ENCODE results near the gene ZHX3. TPM values are rescaled to one million over a fixed set of nuclear protein-coding genes. Genes with fewer than 3 reads are reported as not detected.

Gene ZHX3
- total and polyA plus RNA-seq, 2 of the 4 experiments (the other 2 are of a cell fraction) = 25.0 to 28.0 TPM

DNA sequence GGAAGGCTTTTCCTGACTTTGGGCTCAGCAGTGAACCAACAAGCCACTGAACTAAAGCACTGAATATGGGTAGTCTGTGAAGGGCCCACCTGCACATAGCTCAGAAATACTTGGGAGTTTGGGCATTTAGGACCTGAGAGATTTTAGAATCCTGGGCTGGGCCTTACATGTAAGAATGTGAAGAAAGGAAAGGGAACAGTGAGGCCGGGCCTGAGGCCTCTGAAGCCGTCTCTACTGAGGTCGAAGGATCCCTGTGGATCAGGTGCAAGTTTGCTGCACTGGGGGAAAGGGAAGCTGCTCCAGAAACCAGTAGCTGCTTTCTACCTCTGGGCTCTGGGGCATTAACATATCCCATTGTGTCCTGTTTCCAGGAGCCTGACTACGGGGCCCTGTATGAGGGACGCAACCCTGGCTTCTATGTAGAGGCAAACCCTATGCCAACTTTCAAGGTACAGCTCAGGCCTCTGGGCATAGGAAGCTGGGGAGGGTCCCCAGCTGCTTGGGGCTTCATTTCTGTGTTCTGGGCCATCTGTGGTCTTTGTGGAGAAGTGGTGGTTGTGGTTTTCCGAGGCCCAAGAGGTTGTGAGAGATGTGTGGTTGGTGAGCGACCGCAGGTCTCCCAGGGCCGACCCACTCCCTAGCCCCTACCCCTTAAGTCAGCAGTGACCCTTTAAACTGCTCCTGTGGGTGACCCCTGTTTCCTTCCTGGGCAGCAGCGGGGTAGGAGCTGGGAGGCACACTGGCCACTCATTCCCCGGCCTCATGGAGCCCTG is 149.9 kb downstream of the ZHX3 start:
- no peak overlapping the region for H2BK5ac ChIP-seq (ENCODE audit: low read depth, low read length, poor library complexity, severe bottlenecking)
- no peak overlapping the region for H2AFZ ChIP-seq (replicated peaks; ENCODE audit: low read length, poor library complexity)
- H3K4ac ChIP-seq (ENCODE audit: low read depth, low read length) = no peak overlapping the region
- dilution Hi-C loops (cut with HindIII; ENCODE audit: low sequenced_read_pairs, unreplicated experiment) (no loop called here), intact Hi-C loops (cut with micrococcal nuclease) (no loop called here), in situ Hi-C loops (cut with MboI; ENCODE audit: low sequenced_read_pairs) (loop anchor here (25.0 kb wide), 1 partner anchor 445 kb away; the partner anchor contains the start of gene CHD6)
- DNase-seq = no peak
- no peak overlapping the region for H3K27ac ChIP-seq (ENCODE audit: insufficient read depth, low read length)
- peaks cover 5% of the 10 kb centered on the region for H3K4me1 ChIP-seq (ENCODE audit: control insufficient read depth, insufficient read depth, low read length)
- no peak overlapping the region for H2BK120ac ChIP-seq (ENCODE audit: low read depth, low read length)
- ChIA-PET CTCF (no interaction called here), POLR2A (ENCODE audit: unreplicated experiment) (no interaction called here)
- H3K56ac ChIP-seq (ENCODE audit: extremely low read depth, insufficient read depth, low read length) = no peak overlapping the region
- H3K9me3 ChIP-seq (ENCODE audit: control insufficient read depth, insufficient read depth, low read length) = no peaks in the 10 kb centered on the region
- no peak overlapping the region for H3K18ac ChIP-seq (ENCODE audit: low read depth, low read length)
- H3K79me1 ChIP-seq (ENCODE audit: low read depth in 1 of 2, low read length in 2 of 2) = peaks cover 7 to 54% of the 10 kb centered on the region in 2 experiments
- H3K36me3 ChIP-seq (ENCODE audit: control insufficient read depth, insufficient read depth, low read length) = peaks cover 97% of the 10 kb centered on the region
- H3K4me2 ChIP-seq (ENCODE audit: low read depth, low read length) = no peak overlapping the region
- no peak overlapping the region for H2AK9ac ChIP-seq (replicated peaks; ENCODE audit: low read depth, low read length, poor library complexity)
- H3K14ac ChIP-seq (replicated peaks; ENCODE audit: low read depth, low read length) = no peak overlapping the region
- H4K91ac ChIP-seq (ENCODE audit: insufficient read depth, low read depth, low read length) = no peak overlapping the region
- no peak overlapping the region for H3K9ac ChIP-seq (ENCODE audit: low read depth, low read length)
- no peak overlapping the region for H4K5ac ChIP-seq (ENCODE audit: low read depth, low read length)
- no peak overlapping the region for H2BK15ac ChIP-seq (ENCODE audit: low read depth, low read length)
- no peak for ATAC-seq (ENCODE audit: low read depth)
- 90% methylated on average over 3 of the region's 11 CpGs; no CpG with 5 or more reads in 1 of the 2 experiments for WGBS, 2 experiments (ENCODE audit: extremely low coverage in 2 of 2, insufficient read length in 1 of 2)
- TF ChIP-seq MAZ (IDR thresholded peaks at IDR 0.05; ENCODE audit: borderline replicate concordance, low read depth, low read length) (no peak), NFE2L2 (IDR thresholded peaks at IDR 0.05; ENCODE audit: low read depth, low read length) (no peak), SMC3 (IDR thresholded peaks at IDR 0.05; ENCODE audit: low read depth, low read length) (no peak), MXI1 (IDR thresholded peaks at IDR 0.05; ENCODE audit: borderline replicate concordance, low read depth, low read length) (no peak), RAD21 (IDR thresholded peaks at IDR 0.05; ENCODE audit: low read length) (no peak), RCOR1 (IDR thresholded peaks at IDR 0.05; ENCODE audit: insufficient replicate concordance, low read length) (no peak), CEBPB (IDR thresholded peaks at IDR 0.05; ENCODE audit: low read depth, low read length) (no peak), MAFK (IDR thresholded peaks at IDR 0.05; ENCODE audit: low read depth, low read length) (no peak)
- TF ChIP-seq, protein P1, sequence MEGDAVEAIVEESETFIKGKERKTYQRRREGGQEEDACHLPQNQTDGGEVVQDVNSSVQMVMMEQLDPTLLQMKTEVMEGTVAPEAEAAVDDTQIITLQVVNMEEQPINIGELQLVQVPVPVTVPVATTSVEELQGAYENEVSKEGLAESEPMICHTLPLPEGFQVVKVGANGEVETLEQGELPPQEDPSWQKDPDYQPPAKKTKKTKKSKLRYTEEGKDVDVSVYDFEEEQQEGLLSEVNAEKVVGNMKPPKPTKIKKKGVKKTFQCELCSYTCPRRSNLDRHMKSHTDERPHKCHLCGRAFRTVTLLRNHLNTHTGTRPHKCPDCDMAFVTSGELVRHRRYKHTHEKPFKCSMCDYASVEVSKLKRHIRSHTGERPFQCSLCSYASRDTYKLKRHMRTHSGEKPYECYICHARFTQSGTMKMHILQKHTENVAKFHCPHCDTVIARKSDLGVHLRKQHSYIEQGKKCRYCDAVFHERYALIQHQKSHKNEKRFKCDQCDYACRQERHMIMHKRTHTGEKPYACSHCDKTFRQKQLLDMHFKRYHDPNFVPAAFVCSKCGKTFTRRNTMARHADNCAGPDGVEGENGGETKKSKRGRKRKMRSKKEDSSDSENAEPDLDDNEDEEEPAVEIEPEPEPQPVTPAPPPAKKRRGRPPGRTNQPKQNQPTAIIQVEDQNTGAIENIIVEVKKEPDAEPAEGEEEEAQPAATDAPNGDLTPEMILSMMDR (conservative IDR thresholded peaks at IDR 0.05; ENCODE audit: low read depth, low read length) = no peak
- peaks cover 8% of the 10 kb centered on the region for H3K9me1 ChIP-seq (ENCODE audit: insufficient read depth, low read length)
- H4K8ac ChIP-seq (ENCODE audit: low read depth in 2 of 2, low read length in 2 of 2) = no peak overlapping the region
- H2BK20ac ChIP-seq (ENCODE audit: low read depth, low read length) = no peak overlapping the region
- no peak overlapping the region for H3K4me3 ChIP-seq (ENCODE audit: insufficient read depth, low read depth, low read length)
- H4K20me1 ChIP-seq (ENCODE audit: insufficient read depth, low read length) = peaks cover 27% of the 10 kb centered on the region
- no peak overlapping the region for H3K23ac ChIP-seq (ENCODE audit: low read depth, low read length)
- BruUV-seq (replicated peaks) = no TSS peak
- no peaks in the 10 kb centered on the region for H3K27me3 ChIP-seq (ENCODE audit: control insufficient read depth, insufficient read depth, low read length)
- H2AK5ac ChIP-seq (ENCODE audit: low read depth, low read length) = no peak overlapping the region
